Measurements from ENCODE around the gene SMAD2.
A peak's percentile ranks its signal among the peaks of the same experiment; 100 is the strongest.

SMAD2 gene

DNA sequence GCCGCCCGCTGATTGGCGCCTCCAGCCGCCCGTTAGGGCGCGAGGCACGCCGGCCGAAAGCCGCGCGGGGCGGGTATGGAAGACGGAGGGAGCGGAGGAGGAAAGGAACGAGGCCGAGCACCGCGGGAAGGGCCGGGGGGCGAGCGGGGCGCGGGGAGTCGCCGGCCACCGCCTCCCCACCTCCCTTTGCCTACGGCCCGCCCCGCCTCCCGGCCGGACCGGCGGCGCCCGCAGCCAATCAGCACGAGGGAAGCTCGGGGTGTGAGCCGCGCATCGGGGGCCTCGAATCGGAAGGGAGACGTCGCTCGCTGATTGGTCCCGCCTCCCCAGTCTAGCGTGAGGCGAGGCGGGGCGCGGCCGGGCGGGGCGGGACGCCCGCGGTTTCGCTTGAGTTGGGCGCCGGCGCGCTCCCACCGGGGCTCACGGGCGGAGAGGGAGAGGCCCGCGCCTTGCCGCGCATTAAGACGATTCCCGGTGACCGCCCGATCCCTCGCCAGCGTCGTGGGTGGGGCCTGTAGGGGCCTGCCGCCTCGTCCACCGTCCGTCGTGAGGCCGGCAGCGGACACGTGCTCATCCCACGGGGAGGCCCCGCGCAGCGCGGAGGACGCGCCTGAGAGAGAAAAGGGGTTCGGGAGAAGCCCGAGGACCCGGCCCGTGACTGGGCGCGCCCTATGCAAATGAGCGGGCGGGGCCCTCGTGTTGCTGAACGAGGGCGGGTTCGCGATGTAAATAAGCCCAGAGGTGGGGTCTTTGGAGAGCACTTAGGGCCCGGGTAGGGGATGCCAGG lies 665 bp upstream of the SMAD2 start:
- DNase-seq: peak; percentile 95

DNA sequence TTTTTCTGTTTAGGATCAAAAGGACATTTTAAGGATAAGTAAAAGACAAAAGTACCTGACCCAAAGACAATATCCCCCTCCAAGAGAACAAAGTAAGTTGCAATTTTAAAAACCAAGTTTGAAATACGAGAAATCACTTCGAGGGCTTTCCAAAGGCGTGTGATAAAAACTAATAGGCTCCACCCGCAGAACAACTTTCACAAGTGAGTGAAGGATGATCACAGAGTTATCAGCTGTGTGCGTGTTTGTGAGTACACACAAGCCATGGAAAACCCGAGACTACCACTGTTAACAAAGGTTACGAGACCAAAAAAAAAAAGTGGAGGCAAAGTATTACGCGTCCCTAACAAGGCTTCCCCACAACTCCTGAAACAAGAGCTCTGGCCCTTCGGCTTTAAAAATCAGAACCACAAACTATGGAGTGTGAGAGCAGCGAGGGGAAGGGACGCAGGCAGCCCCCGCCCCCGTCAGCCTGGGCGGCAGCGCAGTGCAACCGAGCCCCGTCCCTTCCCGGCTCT lies 719 bp downstream of the SMAD2 start:
- DNase-seq: no peak

DNA sequence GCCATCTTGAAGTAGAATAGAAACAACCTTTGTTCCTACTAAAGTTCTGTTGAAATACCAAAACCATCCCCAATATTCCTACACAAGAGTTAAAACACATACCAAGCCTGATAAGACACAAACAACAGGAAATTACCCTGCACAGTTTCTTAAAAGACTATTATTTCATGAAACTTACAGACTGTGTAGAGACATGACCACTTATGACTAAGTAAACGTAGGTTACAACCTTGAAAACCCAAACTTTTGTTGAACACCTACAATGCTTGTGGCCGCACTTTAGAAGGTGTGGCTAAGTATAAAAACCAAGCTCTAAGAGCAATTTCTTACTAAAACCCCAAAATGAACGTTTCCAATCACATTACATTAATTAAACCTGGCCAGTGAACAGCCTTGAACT lies 2.0 kb downstream of the SMAD2 start:
- peak; percentile 22 for DNase-seq

DNA sequence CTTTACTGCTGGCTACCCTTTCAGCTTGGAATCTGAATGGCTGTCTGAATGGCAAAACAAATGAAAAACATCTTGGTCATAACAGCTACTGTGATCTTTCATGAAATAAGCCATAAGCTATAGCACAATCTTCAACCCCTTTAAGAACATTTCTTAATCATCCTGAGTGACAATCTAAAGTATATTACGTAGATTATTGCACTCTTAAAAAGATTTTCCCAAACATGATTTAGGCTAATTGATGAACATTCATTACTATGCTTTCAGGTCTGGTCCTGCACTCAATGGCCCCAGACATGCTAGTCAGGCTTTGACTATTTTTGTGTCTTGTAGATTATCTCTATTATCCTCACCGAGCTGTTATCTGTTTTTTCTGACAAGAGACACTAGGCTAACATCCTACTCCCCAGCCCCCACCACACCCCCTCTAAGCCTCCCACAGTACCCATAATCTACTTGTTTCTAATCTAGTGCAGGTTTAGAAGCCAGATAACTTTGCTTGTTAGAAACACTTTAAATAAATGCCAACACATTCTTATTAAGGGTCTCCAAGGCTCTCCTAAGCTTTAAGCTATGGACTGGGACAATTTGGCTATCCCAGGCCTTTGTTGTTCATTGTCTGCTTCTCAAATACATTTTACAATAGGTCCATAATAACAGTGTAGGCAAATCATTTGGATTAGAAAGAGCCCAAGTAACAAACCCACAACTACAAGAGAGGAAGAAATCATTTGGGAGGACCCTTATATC lies 4.2 kb downstream of the SMAD2 start:
- DNase-seq: no peak

DNA sequence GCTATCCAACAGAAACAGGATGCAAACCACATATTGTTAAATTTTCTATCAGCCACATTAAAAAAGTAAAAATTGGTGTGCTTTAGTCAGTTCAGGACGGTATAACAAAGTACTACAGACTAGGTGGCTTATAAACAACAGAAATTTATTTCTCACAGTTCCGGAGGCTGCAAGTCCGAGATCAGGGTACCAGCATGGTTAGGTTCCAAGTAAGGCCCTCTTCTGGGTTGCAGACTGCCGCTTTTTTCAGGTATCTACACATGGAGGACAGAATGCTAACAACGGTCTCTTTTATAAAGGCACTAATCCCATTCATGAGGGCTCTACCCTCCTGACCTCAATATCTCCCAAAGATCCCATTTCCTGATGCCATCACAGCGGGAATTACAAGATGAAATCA lies 10.5 kb downstream of the SMAD2 start:
- DNase-seq: no peak

DNA sequence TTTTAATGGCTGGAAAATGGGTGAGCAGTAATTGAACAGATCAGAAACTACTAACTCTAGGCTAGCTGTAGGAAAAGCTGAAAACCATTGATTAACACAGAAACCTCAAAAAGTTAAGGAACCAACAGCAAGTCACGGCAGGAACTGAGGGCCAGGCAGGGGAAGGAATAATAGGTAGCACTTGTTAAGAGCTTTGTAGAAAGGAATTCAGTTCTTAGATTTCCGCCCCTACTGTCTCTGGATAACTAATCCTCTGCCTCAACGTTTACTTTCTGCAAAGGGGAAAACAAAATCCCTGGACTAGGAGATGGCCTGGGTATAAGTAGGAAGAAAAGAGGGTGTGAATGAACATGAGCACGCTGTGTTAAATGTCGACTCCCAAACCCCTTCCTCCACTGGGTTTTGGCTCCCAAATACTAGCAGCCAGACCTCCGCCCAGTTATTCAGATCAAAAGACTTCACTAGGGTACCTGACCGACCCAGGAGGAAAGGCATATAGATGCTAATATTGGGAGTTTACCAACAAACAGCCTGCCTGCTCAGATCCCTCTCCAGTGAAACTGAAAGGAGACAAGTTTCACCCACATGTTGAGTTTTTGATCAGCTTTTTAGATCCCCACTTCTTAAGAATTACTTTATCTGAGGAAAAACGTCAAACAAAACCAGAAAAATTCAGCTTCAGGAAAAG lies 12.4 kb downstream of the SMAD2 start:
- no peak for DNase-seq

DNA sequence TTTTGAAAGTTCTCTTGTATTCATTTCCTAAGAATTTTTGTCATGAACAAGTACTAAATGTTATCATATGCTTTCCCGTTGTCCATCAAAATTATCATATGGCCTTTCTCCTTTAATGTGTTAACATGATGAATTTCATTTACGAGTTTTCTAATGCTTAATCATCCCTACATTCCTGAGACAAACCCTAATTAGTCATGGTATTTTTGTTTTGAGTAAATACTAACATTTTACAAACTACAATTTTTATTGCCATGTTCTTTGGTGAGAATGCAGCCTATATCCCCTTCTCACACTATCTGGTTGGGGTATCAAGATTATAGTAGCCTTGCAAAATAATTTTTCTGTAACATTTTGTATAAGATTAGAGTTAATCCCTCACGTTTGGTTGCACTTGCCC lies 14.5 kb downstream of the SMAD2 start:
- no peak for DNase-seq

DNA sequence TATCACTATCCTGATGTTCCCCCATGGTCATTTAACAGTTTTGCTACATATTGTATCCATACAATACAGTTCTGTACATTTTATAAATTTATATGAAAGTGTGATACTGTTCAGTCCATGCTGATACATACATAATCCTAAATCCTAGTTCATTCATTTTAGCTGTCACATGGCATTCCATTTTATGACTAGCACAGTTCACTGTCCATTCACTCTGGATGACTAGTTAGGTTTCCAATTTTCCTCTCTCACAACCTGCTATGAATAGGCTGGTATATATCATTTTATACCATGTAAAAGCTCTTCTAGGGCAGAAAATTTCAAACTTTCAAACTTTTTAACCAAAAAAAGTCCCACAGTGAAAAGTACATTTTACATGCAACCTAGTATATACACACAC lies 15.2 kb downstream of the SMAD2 start:
- DNase-seq: no peak

DNA sequence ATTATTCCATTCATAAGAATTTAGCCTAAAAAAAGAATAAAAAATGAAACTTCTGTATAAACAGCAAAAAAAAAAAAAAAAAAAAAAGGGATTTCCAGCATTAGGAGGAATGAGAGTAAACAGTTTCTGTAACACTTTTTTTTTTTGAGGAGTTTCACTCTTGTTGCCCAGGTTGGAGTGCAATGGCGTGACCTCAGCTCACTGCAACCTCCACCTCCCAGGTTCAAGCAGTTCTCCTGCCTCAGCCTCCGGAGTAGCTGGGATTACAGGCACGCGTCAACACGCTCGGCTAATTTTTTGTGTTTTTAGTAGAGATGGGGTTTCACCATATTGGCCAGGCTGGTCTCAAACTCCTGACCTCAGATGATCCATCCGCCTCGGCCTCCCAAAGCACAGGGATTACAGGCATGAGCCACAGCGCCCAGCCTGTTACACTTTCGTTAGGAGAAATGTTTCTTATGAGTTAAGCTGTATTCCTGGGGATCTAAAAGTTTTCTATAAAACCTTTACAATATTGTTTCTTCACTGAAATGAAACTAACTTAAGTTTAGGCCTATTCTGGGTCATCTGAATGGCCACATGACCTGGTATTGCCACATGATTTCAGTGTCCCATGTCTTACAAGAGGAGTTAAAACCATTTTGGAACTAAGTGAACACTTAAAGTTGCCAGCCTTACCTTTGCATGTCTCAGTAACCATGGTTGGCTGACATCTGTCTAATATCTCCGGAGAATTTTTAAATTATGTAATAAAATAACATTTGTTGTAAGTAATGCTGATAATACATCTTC lies 17.5 kb downstream of the SMAD2 start:
- DNase-seq: peak; percentile 23

DNA sequence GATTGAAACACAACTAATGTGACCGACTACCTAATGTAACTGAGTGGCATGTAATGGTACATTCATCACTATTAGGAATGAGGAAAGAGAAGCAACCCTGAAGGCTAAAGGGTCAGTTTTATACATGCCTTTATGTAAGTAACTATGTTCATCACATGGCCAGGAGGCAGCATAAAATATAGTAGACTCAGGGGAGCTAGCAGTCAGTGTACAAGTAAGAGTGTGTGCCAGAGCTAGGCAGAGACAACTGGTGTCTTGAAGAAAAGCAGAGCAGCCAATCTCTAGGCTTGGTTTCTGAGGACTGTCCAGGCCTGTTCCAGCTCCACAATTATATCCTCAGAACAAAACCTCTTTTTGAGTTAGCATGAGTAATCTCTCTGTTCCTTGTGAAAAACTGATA lies 18.1 kb downstream of the SMAD2 start:
- DNase-seq: no peak

DNA sequence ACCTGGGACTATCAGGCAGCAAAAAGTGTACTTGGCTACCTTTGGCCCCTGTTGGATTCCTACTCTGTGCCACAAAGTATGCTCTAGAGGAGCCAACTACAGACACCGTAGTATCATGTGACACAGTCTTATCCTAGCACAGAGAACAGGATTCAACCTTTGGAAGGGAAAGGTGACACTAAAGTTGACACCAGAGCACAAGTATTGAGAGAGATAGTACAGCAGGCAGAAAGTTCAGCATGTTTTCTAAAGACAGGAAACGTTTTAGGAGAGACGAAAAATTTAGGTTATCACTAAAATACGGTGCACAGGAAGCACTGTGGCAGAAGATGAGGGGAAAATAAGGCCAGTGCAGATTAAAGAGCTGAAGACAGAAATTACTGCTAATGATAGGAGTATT lies 18.6 kb downstream of the SMAD2 start:
- DNase-seq: no peak

DNA sequence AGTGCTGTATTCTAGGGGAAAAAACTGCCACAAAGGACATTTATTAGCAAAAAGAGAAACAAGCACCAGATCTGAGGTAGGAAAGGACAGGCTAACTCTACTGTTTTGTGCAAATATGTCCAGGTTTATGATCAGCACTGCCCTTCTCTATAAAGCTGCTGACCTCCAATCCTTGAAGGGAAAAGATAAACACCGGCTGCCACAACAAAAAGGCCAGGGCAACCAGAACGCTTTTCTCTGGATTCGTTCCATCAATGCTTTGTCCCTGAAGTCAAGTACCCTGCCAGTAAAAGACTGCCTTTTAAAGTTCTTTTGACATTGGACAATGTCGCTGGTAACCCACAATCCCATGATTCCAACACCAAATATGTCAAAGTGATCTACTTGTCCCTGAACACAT lies 21.0 kb downstream of the SMAD2 start:
- no peak for DNase-seq

DNA sequence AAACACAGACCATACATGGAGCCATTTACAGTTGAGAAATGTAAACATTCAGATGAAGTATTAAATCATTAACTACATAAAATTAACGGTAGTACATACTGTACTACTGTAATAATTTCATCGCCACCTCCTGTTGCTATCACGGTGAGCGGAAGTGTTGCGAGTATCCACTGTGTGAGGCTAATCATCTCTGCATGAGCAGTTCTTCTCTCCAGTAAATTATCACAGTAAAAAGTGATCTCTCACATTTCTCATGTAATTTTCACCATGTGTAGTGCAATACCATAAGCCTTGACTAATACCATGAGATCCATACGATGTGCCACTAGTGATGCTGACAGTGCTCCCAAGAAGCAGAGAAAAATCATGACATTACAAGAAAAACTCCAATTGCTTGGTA lies 21.9 kb downstream of the SMAD2 start:
- DNase-seq: no peak

DNA sequence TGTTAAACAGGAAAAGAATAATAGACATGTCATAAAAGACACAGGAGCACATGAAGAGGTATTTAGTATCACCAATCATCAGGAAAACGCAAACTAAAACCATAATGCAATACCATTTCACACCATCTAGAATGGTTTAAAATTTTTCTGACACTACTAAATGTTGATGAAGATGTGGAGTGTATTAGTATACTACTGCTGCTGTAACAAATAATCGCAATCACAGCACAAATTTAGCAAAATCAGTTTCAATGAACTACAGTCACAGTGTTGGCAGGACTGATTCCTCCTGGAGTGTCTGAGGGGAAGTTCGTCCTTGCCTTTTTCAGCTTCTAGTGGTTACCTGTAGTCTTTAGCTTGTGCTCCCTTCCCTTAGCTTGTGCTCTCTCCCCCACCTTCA lies 24.1 kb downstream of the SMAD2 start:
- no peak for DNase-seq

DNA sequence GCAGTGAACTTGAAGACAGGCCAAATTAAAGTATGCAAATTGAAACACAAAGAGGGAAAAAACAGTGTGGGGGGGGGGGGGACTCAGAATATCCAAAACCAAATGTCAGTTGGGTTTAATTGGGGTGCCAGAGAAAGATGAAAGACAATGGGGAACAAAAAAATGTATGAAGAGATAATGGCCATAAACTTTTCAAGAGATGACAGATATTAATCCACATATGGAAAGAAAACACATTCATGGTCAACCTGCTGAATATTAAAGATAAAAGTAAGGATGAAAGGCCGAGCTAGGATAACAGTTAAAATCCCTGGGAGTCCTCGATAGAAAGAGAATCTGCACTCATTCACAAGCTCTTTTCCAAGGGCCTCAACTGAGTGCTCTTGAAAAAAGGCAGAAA lies 26.6 kb downstream of the SMAD2 start:
- DNase-seq: no peak

DNA sequence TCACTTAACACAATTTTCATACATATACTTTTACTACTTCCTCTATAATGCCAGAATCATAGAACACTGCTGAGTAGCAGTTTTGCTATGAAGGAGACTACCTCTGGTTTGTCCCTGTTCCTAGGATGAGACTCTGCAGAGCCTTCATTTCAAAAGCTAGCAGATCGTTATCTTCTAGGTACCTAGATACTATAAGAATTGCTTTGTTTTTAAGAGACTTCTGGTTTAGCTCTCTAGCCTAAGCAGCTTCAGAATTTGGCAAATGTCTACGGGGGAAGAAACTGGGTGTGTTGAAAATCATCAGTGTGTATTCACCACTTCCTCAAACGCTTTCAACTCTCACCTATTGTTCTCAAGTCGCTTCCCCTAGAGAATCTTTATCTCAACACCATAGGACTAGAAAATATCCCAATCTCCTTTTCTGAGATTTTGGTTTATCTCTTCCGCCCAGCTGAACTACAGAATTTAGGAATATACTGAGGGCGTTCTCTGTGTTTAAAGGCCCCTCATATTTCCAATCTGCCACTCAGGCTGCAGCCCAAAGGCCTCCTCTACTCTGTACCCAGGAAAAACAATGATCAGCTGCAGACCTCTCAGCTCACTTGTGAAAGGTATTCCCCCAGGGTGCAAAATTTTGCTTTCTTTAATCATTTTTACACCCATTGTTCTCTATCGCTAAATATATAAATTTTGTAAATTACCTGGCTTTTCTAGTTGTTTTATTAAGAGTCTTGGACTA lies 28.7 kb downstream of the SMAD2 start:
- no peak for DNase-seq

DNA sequence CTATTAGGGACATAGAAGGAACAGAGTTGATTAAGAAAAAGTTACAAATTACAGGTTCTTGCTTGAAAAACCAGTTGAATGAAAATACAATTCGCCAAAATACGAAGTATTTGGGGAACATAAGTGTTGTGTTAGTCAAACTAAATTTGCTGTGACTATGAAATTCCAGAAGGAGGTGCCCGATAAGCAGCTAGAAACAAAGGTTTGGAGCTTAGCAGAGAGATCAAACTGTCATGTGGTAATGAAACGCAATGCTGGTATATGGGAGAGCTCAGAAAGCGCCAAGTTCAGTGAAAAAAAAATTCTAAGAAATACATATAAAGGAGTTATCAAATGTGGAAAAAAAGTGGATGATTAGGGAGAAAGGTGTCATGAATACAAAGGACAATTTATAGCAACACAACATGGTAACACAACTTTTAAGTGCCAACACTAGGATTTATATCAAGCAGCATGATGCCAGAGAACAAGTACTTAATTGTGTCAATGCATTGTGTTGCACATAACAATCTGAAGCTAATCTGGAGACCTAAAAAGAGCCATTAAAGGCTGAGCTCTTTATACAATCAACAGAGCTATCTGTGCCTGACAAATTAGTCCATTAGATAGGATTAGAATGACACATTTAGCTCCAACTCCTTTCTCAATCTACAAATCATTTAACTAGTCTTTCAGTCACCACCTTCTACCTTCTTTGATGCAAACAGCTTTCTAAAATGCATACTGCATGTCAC lies 31.2 kb downstream of the SMAD2 start:
- no peak for DNase-seq

DNA sequence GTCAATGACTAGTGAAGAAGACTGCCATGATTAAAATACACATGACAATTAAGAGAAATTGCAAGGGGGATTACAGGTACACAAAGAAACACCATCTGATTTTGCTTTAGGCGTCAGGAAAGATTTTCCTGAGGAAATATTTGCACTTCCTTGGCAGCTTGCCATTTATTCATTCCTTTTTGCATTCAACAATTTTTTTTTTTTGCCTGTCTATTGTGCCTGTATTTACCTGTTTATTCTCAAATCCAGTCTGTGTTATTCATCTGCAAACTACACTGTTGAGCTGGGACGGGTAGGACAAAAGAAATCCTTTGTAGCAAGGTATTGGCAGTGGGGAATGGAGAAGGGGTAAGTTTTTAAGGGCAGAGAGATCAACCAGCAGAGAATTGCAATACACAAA lies 31.8 kb downstream of the SMAD2 start:
- DNase-seq: no peak

DNA sequence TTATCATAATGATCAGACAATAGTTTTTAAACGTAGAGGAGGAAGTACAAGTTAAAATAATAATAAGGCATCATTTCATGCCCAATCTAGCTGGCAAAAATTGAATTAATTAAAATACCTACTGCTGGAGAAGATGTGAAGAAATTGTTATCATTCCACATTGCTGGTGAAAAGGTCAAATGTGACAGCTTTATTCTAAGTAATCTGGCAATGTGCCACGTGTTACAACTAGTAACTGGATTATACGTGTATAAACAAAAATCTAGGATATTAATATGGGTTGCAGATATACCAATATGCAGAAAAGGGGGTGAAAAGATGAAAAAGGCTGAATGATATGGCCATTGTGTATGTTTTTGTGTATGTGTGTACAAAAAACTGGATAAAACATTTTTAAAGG lies 32.4 kb downstream of the SMAD2 start:
- no peak for DNase-seq

DNA sequence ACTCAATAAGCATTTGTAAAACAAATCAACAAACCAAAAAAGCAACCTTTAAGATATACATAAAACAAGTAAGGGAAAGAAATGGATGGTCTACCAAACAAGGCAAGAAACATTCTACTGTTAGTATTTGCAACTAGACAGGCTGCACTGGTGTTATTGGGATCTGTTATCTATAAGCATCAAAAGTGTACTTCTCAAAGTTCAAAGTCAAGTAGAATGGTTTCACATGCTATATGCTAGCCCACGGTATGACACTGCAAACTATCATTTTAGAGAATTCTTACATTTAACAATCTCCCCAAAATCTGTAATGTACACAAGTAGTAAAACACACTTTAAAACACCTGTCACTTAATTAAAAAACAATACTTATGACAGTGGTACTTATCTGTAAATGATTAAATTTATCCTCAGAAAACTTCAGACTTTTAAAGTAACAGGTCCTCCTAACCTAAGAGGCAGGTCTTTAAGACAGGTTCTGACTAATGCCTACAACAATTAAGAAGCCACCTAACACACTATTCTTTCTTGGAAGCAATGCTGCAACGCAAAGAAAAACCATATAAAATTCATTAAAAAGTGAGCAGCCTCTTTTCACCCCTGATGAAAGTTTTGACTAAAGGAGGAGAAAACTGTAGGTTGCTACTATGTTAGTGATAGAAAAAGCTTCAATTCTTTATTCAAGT lies 34.8 kb downstream of the SMAD2 start:
- DNase-seq: no peak
